ENCODE results near the gene SPTBN4.
A peak's percentile ranks its signal among the peaks of the same experiment; 100 is the strongest.
"Not testable (repeated sequence)": the region's sequence is repeated elsewhere in the genome, so short reads cannot be mapped to it uniquely, and the experiment has no call there.

SPTBN4 gene

DNA sequence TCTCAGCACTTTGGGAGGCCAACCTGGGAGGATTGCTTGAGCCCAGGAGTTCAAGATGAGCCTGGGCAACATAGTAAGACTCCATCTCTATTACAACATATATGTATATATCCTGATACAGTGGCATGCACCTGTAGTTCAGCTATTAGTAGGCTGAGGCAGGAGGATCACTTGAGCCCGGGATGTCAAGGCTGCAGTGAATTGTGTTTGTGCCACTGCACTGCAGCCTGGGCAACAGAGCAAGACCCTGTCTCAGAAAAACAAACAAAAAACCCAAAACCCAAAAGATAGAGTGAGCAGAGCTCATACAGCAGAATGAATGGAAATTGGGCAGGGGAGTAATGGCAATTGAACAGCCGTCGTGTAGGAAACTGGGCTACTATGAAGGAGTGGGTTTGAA lies 92.6 kb downstream of the SPTBN4 start:
- no peaks in the 10 kb centered on the region for H3K36me3 ChIP-seq (replicated peaks in 1 of 2; ENCODE audit: control insufficient read depth in 2 of 2, insufficient read depth in 2 of 2, low read length in 2 of 2)

DNA sequence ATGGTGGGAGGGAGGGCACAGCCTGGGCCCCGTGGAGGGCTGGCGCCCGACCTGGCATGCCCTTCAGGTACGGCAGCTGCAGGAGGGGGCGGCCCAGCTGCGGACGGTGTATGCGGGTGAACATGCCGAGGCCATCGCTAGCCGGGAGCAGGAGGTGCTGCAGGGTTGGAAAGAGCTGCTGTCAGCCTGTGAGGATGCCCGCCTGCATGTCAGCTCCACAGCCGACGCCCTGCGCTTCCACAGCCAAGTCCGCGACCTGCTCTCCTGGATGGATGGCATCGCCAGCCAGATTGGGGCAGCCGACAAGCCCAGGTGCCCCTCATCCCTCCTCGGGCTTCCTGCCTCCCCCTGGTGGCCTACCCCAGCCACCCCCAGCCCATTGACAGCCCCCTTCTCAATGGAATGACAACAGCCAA lies 93.3 kb downstream of the SPTBN4 start:
- Histone ChIP-seq H3K23ac (ENCODE audit: low read depth, low read length, poor library complexity) (peak overlapping the region; percentile 65), H3K27me3 (ENCODE audit: control insufficient read depth in 3 of 3, insufficient read depth in 3 of 3, low read depth in 1 of 3, low read length in 3 of 3) (peaks cover 0 to 52% (median 7%) of the 10 kb centered on the region in 3 experiments), H3K4me2 (ENCODE audit: insufficient read depth, low read length, poor library complexity, severe bottlenecking) (no peak overlapping the region), H2BK5ac (ENCODE audit: low read length) (no peak overlapping the region), H2BK15ac (ENCODE audit: low read length) (no peak overlapping the region), H3K4me3 (ENCODE audit: low read length in 2 of 2) (no peak overlapping the region), H2AFZ (ENCODE audit: low read length) (no peak overlapping the region), H3K27ac (replicated peaks; ENCODE audit: low read length) (no peak overlapping the region), H3K18ac (ENCODE audit: low read length) (peak overlapping the region; percentile 48), H3K14ac (ENCODE audit: low read length) (peak overlapping the region; percentile 97), H2BK120ac (ENCODE audit: low read depth, low read length) (no peak overlapping the region), H4K91ac (ENCODE audit: low read depth, low read length, poor library complexity) (no peak overlapping the region), H2BK12ac (ENCODE audit: low read length) (peak overlapping the region; percentile 73), H3K4ac (ENCODE audit: low read length) (no peak overlapping the region), H3K4me1 (ENCODE audit: control insufficient read depth in 2 of 2, insufficient read depth in 1 of 2, low read depth in 1 of 2, low read length in 2 of 2) (no peaks in the 10 kb centered on the region), H3K79me1 (ENCODE audit: low read depth, low read length) (no peaks in the 10 kb centered on the region), H2AK5ac (ENCODE audit: low read depth, low read length) (peak overlapping the region; percentile 70), H4K8ac (ENCODE audit: low read depth, low read length) (no peak overlapping the region), H3K9me3 (replicated peaks in 1 of 2; ENCODE audit: control insufficient read depth in 2 of 2, insufficient read depth in 1 of 2, low read depth in 1 of 2, low read length in 2 of 2) (no peaks in the 10 kb centered on the region), H3K36me3 (replicated peaks in 1 of 2; ENCODE audit: control insufficient read depth in 2 of 2, insufficient read depth in 2 of 2, low read length in 2 of 2) (no peaks in the 10 kb centered on the region), H3K9ac (ENCODE audit: low read depth, low read length, poor library complexity) (peak overlapping the region; percentile 60)
- WGBS, 2 donors (ENCODE audit: extremely low coverage in 2 of 2, insufficient read length in 2 of 2, insufficient replicate concordance in 1 of 2), result no CpG with 5 or more reads among the region's 20 CpGs
- no peak for DNase-seq (ENCODE audit: low spot score)

More for the DNA sequence above, 92.6 kb downstream of the SPTBN4 start:
- Histone ChIP-seq H2AFZ (ENCODE audit: low read length) (no peak overlapping the region), H3K14ac (ENCODE audit: low read length) (no peak overlapping the region), H2BK5ac (ENCODE audit: low read length) (no peak overlapping the region), H2BK120ac (ENCODE audit: low read depth, low read length) (no peak overlapping the region), H3K27me3 (ENCODE audit: control insufficient read depth in 3 of 3, insufficient read depth in 3 of 3, low read depth in 1 of 3, low read length in 3 of 3) (peaks cover 6 to 55% (median 14%) of the 10 kb centered on the region in 3 experiments), H3K4ac (ENCODE audit: low read length) (no peak overlapping the region), H3K79me1 (ENCODE audit: low read depth, low read length) (no peaks in the 10 kb centered on the region), H3K9me3 (replicated peaks in 1 of 2; ENCODE audit: control insufficient read depth in 2 of 2, insufficient read depth in 1 of 2, low read depth in 1 of 2, low read length in 2 of 2) (no peaks in the 10 kb centered on the region), H4K8ac (ENCODE audit: low read depth, low read length) (no peak overlapping the region), H2BK12ac (ENCODE audit: low read length) (no peak overlapping the region), H2AK5ac (ENCODE audit: low read depth, low read length) (no peak overlapping the region), H3K4me3 (ENCODE audit: low read length in 2 of 2) (no peak overlapping the region), H3K9ac (ENCODE audit: low read depth, low read length, poor library complexity) (no peak overlapping the region), H3K4me1 (ENCODE audit: control insufficient read depth in 2 of 2, insufficient read depth in 1 of 2, low read depth in 1 of 2, low read length in 2 of 2) (peaks cover 0 to 2% of the 10 kb centered on the region in 2 donors), H2BK15ac (ENCODE audit: low read length) (no peak overlapping the region), H3K4me2 (ENCODE audit: insufficient read depth, low read length, poor library complexity, severe bottlenecking) (no peak overlapping the region), H3K23ac (ENCODE audit: low read depth, low read length, poor library complexity) (no peak overlapping the region), H3K18ac (ENCODE audit: low read length) (no peak overlapping the region), H4K91ac (ENCODE audit: low read depth, low read length, poor library complexity) (no peak overlapping the region), H3K27ac (replicated peaks; ENCODE audit: low read length) (no peak overlapping the region)
- WGBS, 2 donors (ENCODE audit: extremely low coverage in 2 of 2, insufficient read length in 2 of 2, insufficient replicate concordance in 1 of 2), result no CpG with 5 or more reads among the region's 3 CpGs
- DNase-seq (ENCODE audit: low spot score), result no peak

DNA sequence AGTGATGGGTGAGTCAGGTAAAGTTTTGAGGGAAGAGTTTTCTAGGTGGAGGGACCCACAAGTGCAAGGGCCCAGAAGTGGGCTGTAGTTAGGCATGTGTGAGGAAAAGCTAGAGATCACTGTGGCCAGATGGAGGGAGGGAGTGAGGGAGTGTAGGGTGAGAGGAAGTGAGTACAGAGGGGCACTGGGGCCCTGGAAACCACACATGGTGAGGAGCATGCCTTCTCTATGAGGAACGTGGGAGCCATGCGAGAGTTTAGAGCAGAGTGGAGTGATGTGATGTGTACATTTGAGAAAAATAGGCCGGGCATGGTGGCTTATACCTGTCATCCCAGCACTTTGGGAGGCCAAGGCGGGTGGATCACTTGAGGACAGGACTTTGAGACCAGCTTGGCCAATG lies 95.1 kb downstream of the SPTBN4 start:
- Histone ChIP-seq H3K36me3 (replicated peaks in 1 of 2; ENCODE audit: control insufficient read depth in 2 of 2, insufficient read depth in 2 of 2, low read length in 2 of 2) (no peaks in the 10 kb centered on the region), H2BK120ac (ENCODE audit: low read depth, low read length) (no peak overlapping the region), H3K14ac (ENCODE audit: low read length) (no peak overlapping the region), H2AFZ (ENCODE audit: low read length) (no peak overlapping the region), H2BK5ac (ENCODE audit: low read length) (no peak overlapping the region), H4K8ac (ENCODE audit: low read depth, low read length) (no peak overlapping the region), H3K9ac (ENCODE audit: low read depth, low read length, poor library complexity) (no peak overlapping the region), H3K23ac (ENCODE audit: low read depth, low read length, poor library complexity) (no peak overlapping the region), H2BK15ac (ENCODE audit: low read length) (no peak overlapping the region), H3K4me1 (ENCODE audit: control insufficient read depth in 2 of 2, insufficient read depth in 1 of 2, low read depth in 1 of 2, low read length in 2 of 2) (no peaks in the 10 kb centered on the region), H3K4me3 (ENCODE audit: low read length in 2 of 2) (no peak overlapping the region), H2BK12ac (ENCODE audit: low read length) (no peak overlapping the region), H3K79me1 (ENCODE audit: low read depth, low read length) (peaks cover 4% of the 10 kb centered on the region), H3K4me2 (ENCODE audit: insufficient read depth, low read length, poor library complexity, severe bottlenecking) (no peak overlapping the region), H2AK5ac (ENCODE audit: low read depth, low read length) (no peak overlapping the region), H3K4ac (ENCODE audit: low read length) (no peak overlapping the region), H3K9me3 (replicated peaks in 1 of 2; ENCODE audit: control insufficient read depth in 2 of 2, insufficient read depth in 1 of 2, low read depth in 1 of 2, low read length in 2 of 2) (no peaks in the 10 kb centered on the region), H4K91ac (ENCODE audit: low read depth, low read length, poor library complexity) (no peak overlapping the region), H3K18ac (ENCODE audit: low read length) (no peak overlapping the region), H3K27ac (replicated peaks; ENCODE audit: low read length) (no peak overlapping the region), H3K27me3 (ENCODE audit: control insufficient read depth in 3 of 3, insufficient read depth in 3 of 3, low read depth in 1 of 3, low read length in 3 of 3) (peaks cover 0 to 58% (median 16%) of the 10 kb centered on the region in 3 experiments)
- WGBS, 2 donors (ENCODE audit: extremely low coverage in 2 of 2, insufficient read length in 2 of 2, insufficient replicate concordance in 1 of 2), result no CpG with 5 or more reads among the region's 4 CpGs
- no peak for DNase-seq (ENCODE audit: low spot score)

DNA sequence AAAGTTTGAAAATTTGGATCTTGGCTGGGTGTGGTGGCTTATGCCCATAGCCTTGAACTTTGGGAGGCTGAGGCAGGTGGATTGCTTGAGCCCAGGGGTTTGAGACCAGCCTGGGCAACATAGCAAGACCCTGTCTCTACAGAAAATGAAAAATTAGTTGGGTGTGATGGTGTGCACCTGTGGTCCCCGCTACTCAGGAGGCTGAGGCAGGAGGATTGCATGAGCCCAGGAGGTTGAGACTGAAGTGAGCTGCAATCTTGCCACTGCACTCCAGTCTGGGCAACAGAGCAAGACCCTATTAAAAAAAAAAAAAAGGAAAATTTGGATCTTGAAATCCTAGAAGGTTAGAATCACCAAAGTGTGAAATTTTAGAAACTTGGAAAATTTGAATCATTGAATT lies 97.7 kb downstream of the SPTBN4 start:
- H3K4me1 ChIP-seq (ENCODE audit: control insufficient read depth in 2 of 2, insufficient read depth in 1 of 2, low read depth in 1 of 2, low read length in 2 of 2); H3K18ac ChIP-seq (ENCODE audit: low read length); H3K27ac ChIP-seq (replicated peaks; ENCODE audit: low read length); H4K8ac ChIP-seq (ENCODE audit: low read depth, low read length); H3K4ac ChIP-seq (ENCODE audit: low read length); H3K23ac ChIP-seq (ENCODE audit: low read depth, low read length, poor library complexity); H3K4me3 ChIP-seq (ENCODE audit: low read length in 2 of 2); H2AK5ac ChIP-seq (ENCODE audit: low read depth, low read length); H3K4me2 ChIP-seq (ENCODE audit: insufficient read depth, low read length, poor library complexity, severe bottlenecking); H2BK15ac ChIP-seq (ENCODE audit: low read length); H2BK12ac ChIP-seq (ENCODE audit: low read length); H2AFZ ChIP-seq (ENCODE audit: low read length); H3K79me1 ChIP-seq (ENCODE audit: low read depth, low read length); H2BK5ac ChIP-seq (ENCODE audit: low read length); H3K9me3 ChIP-seq (replicated peaks in 1 of 2; ENCODE audit: control insufficient read depth in 2 of 2, insufficient read depth in 1 of 2, low read depth in 1 of 2, low read length in 2 of 2); H3K36me3 ChIP-seq (replicated peaks in 1 of 2; ENCODE audit: control insufficient read depth in 2 of 2, insufficient read depth in 2 of 2, low read length in 2 of 2); H2BK120ac ChIP-seq (ENCODE audit: low read depth, low read length); DNase-seq (ENCODE audit: low spot score); H3K9ac ChIP-seq (ENCODE audit: low read depth, low read length, poor library complexity); H3K14ac ChIP-seq (ENCODE audit: low read length); H4K91ac ChIP-seq (ENCODE audit: low read depth, low read length, poor library complexity): not testable (repeated sequence)
- no CpG with 5 or more reads among the region's 1 CpG for WGBS, 2 donors (ENCODE audit: extremely low coverage in 2 of 2, insufficient read length in 2 of 2, insufficient replicate concordance in 1 of 2)
- peaks cover 16 to 72% (median 41%) of the 10 kb centered on the region in 3 experiments for H3K27me3 ChIP-seq (ENCODE audit: control insufficient read depth in 3 of 3, insufficient read depth in 3 of 3, low read depth in 1 of 3, low read length in 3 of 3)

Measured in neuronal stem cell (in vitro differentiated cells).